HG03469 (cell line): ENCODE data around the gene LPP.
"Not testable (repeated sequence)": the region's sequence is repeated elsewhere in the genome, so short reads cannot be mapped to it uniquely, and the experiment has no call there.

Experiments used
- ATAC-seq: cut with Tn5 transposase; IDR thresholded peaks from one replicate; pipeline ENCODE4 v1.9.1; 2021; ENCODE audit warnings: mild to moderate bottlenecking, moderate library complexity, moderate number of reproducible peaks; ENCODE audit not compliant: unreplicated experiment

LPP gene

DNA sequence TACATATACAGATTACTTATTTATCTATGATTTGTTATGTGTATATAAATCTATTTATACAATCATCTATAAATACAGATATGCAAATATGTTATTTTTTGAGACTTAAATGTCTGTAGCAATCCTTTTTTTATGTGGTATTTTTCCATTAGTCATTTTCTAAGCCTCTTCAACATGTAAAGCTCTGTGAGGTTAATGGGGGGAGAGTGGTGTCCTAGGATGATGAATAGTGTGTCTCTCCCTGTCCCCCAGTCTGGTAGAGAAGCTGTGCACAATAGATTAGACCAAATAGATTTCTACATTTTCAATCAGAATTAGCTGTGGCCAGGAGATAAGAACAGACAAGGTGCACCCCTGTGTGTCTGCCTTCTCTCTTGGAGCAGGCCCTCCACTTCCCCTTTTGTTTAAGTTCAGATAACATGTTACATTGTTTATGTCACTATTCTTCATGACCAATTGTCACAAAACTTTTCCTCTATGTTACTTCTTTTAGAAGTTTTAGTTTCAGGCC, 453.9 kb downstream of the LPP start:
- no peak for ATAC-seq

DNA sequence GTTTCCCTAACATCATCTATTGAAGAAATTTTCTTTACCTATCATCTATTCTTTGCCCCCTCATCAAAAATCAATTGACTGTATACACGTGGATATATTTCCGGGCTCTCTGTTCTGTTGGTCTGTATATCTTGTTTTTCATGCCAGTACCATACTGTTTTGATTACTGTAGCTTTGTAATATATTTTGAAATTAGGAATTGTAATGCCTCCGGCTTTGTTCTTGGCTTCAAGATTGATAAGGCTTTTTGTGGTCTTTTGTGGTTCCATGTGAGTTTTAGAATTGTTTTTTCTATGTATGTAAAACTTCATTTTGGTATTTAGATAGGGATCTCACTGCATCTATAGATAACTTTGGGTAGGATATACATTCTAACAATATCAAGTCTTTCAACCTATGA, 454.4 kb downstream of the LPP start:
- ATAC-seq = no peak

DNA sequence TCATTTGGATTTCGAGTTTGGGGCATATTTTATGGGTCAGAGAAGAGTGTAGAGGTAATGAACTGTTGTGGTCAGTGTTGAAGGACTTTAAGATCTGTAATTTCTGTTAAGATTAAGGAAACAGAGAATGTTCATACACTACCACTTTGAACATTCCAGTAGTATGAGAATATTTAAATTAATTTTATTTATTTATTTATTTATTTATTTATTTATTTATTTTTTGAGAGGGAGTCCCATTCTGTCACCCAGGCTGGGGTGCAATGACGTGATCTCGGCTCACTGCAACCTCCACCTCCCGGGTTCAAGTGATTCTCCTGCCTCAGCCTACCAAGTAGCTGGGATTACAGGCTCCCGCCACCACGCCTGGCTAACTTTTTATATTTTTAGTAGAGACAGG, 459.8 kb downstream of the LPP start:
- ATAC-seq = not testable (repeated sequence)

DNA sequence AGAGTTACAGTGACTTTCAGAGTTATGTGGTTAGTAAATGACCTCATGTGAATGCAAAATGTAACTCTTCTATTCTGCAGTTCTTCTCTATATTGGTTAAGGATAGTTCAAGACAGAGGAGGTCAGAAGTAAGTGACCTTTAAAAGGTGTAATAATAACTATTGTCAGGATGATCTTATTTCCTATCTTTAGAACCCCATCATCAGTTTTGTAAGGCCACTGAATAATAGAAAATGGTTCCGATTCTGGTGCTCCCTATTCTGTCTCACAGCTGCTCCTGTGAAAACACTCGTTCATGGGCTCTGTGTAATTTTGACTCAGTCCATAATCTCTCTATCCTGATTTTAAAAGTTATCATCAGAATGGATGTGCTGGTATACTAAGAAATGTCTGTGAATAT, 463.3 kb downstream of the LPP start:
- ATAC-seq = no peak

DNA sequence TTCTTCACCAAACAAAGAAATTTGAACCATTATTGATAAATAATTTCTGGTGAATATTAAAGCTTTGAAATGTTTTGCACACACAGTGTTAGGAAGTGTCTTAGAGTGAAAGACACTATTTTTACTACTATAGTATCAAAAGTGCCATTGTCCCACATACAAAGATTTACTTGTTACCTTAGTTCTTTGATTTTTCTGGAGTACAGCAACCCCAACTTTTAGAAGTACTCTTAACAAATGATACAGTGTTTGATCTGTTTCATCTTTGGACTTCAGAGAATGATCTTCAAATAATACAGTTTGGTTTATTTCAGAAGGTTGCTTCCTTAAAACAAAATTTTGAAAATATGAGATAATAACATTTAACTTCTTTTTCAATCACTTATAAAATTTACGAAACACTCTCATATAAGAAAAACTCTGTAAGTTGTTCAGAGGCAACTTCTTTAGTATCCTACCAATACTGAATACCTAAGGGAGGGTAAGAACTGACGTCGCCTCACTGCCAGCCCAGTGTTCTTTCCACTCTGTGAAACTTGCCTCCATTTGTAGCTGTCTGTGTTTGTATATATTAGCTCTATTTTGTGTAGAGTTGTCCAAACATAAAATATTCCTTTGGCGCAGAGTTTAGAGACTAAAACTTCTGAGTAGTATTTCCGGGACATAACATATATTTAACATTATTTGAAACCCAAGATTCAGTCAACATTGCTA, 464.2 kb downstream of the LPP start:
- no peak for ATAC-seq

DNA sequence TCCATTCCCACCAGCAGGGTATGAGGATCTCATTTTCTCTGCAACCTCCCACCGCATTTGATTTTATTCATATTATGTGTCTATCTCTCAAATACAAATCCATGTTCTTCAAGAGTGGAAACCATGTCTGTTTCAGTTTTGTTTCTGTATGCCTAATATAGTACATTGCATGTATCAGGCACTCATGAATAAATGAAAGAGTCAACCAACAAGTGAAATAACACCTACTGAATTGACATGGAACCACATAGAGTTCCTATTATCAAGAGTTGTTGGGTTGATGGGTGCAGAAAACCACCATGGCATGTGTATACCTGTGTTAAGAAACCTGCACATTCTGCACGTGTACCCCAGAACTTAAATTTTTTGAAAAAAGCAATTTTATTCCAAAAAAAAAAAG, 466.8 kb downstream of the LPP start:
- no peak for ATAC-seq

DNA sequence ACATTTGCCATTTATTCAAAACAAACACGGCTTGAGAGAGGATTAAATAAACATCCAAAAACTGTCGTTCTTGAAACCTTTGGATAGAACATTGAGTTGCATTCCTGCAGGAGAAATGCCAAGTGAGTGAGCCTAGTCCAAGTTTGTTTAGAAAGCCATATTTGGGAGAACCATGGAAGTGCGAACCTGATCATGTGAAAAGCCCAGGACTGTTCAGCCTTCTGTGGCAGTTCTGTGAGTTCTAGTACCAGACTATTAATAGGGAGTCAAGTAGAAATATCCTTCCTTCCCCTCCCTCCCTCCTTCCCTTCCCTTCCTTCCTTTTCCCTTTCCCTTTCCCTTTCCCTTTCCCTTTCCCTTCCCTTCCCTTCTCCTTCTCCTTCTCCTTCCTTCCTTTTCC, 470.4 kb downstream of the LPP start:
- ATAC-seq = no peak

DNA sequence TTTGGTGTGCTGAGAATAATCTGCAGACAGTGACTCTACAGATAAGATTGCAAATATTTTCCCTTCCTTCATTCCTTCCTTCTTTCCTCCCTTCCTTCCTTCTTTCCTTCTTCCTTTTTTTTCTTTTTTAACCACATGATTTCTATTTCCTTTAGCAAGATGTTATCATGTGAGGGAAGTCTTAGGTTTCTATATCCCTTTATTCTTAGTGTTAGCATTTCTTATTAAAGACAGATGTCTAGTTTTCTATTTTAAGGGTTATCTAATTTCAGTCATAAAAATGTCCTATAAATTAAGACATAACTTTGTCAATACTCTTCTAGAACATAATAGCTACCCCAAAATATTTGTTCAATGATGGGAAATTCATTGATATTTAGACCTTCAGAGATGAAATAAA, 470.9 kb downstream of the LPP start:
- no peak for ATAC-seq

DNA sequence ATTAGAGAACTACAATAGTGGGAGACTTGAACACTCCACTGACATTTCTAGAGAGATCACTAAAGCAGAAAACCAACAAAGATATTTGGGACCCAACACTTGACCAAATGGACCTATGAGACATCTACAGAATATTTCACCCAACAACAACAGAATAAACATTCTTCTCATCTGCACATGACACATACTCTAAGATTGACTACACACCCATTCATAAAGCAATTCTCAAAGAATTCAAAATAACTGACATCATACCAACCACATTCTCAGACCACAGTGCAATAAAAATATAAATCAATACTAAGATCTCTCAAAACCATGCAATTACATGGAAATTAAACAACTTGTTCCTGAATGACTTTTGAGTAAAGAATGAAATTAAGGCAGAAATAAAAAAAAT, 473.7 kb downstream of the LPP start:
- no peak for ATAC-seq

DNA sequence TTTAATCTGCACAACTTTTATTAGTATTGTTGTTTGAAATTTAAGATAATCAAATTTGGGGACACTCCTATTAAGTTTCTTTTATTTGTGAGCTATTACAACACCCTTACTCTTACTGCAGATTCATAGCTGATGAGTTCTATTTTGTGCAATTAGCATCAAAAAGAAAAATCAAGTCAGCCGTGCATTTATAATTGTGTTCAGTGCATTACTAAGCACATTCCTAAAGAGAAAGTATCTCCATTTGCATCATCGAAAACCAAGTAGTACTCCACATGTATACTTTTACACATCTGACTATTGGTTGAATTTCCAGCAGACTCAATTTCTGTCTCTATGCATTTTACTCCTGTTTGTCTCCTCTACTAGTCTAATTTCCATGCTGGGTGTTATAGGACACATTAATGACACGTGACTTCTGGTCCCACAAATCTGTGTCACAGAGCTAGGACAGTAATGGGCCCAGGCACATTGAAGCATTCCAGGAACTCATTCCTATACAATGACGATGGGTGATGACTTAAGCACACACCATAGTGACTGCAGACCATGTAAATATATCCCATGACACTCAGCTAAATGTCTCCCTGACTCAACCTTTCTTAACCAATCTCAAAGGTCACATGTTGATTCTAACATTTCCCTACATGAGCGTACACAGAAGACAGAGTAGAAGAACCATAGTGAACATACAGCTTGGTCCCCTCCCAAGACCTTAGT, 477.5 kb downstream of the LPP start:
- no peak for ATAC-seq

DNA sequence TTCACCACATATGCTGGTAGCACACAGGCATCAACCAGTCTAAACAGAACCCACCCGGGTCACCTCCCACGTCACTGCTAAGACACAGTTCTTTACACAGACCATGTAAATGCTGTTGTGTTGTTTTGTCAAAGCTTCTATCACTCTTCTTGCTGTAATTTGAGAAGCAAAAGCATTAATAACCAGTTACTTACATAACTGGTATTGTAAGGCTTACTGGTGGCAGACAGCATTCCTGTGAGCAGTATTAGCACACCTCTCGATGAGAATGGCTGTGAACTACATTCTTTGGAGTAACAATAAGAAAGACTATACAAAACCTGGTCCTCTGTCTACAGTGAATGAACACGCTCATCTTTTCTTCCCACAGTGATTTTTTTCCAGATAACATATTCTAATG, 479.2 kb downstream of the LPP start:
- ATAC-seq = no peak

DNA sequence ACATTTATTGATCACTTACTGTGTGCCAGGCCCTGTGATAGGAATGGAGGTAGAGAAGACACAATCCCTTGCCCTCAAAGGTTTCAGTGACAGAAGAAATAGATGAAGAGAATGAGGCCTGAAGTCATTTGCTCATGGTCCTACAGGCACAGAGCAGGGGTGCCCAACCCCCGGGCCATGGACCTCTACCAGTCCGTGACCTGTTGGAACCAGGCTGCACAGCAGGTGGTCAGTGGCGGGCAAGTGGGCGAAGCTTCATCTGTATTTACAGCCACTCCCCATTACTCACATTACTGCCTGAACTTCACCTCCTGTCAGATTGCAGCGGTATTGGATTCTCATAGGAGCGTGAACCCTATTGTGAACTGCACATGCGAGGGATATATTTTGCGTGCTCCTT, 480.3 kb downstream of the LPP start:
- no peak for ATAC-seq

DNA sequence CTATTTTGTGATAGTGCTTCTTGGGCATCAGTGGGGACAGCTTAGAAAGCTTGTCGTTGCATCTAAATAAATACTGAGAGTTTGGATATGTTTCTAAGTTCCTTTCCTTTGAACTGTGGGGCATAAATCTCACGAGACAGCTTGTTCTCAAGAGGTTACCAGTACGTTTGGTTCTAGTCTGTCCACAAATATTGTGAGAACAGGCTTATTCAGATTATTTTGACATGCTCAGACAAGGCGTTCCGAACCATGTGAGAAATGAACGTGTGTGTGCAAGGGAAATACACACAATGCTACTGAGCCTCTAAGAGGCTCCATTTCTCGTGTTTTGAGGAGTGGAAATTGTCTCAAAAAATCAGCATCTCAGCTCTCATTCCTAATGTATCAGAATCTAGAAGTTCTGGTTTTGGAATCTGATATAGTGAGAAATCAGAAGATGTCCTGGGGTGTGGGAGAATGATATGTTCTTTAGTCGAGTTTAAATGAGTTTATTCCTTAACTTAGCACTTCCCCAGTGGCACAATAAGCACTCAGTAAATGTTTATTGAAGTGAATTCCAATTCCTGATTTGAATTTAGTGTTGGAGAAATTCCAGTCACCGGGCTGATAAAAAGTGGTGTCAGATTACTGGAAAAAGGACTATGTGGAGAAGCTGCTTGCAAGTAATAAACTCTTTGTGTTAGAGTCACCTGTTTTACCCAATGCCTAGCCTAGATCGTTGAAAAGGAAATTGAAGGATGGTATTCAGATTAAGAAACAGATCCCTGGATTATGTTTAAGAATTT, 481.5 kb downstream of the LPP start:
- no peak for ATAC-seq

DNA sequence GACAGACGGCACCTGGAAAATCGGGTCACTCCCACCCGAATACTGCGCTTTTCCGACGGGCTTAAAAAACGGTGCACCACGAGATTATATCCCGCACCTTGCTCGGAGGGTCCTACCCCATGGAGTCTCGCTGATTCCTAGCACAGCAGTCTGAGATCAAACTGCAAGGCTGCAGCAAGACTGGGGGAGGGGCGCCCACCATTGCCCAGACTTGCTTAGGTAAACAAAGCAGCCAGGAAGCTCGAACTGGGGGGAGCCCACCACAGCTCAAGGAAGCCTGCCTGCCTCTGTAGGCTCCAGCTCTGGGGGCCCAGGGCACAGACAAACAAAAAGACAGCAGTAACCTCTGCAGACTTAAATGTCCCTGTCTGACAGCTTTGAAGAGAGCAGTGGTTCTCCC, 482.3 kb downstream of the LPP start:
- not testable (repeated sequence) for ATAC-seq

DNA sequence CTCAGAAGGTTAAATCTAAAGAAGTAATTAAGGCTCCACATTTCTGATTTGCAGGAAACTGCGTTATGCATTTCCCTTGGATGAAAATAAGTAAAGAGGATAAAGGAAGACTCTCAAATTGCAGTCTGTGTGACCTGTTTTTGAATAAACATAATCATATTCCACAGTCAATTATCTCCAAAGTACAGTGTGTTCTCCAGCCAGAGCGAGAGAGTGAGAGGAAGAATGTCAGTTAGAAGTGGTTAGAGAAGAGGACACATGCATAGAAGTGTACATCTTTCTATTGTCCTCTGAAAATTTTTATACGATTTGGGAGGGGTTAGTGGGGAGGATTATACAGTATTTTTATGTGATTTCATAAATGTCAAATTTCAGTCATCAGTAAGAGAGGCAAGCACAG, 487.1 kb downstream of the LPP start:
- no peak for ATAC-seq

DNA sequence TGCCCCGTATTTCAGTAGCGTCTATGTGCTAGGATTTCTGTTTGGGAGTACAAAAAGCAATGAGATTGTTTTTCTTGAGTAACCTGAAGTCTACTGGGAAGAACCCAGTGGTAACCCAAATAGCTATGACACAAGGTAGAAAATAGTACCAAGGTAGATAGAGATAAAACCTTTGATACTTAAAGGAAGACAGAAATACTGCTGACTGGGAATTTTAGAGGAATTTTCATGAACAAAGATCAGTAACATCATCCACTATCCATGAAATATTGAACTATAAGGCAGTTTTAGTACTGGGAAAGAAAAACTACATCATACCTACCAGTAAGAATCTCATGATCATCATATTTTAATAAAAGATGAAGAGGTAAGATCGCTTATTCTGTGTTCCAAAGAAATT, 489.8 kb downstream of the LPP start:
- ATAC-seq = no peak

DNA sequence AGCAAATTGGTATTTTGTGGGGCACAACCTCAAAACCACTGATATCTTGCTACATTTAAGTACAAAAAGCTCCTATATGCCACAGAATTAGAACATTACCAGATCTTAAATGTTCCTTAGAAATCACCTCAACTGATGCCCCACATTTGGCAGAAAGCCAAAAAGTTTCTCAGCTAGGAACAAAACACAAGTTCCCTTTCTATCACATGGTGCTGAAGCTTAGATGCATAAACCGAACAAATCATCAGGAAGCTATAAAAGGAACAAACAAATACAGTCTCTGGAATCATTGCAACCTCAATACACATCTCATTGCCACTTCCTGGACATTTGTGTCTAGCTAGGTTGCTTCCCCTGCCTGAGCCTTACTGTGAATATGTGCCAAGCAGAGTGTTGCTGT, 492.6 kb downstream of the LPP start:
- ATAC-seq = no peak

DNA sequence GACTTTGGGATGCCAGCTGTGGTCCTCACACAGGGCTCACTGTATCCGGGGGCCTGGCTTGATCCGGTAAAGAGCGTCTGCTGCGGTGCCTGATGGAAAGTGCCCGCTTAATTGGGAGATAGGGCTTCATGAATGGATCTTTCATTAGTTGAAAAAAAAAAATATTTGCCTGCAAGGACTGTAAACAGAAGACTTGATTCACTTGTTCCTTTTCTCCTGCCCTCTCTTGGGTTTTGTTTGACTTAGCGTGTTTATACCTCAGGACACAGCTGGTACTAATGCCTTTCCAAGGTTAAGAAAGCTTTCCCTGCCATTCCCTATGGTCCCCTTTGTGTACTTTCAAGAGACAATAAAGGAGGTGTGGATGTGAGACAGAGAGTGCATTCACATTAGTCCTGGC, 493.3 kb downstream of the LPP start:
- no peak for ATAC-seq

DNA sequence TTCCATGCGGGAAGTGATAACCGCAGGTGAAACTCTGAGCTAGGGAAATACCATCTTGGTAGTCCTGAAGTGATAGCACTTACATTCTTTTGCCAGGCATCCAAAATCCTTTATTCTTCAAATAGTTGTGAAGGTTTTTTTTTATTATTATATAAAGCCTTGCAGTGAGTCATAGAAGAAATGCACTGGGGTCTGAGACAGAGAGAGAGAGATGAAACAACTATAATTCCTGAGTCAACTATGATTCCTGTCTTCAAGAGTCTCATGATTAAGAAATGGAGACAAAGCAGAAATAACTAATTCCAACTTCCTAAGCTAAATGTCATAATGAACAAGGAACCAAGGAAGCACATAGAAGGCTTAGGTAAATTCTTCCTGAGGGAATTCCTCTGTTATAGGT, 495.6 kb downstream of the LPP start:
- ATAC-seq = no peak

DNA sequence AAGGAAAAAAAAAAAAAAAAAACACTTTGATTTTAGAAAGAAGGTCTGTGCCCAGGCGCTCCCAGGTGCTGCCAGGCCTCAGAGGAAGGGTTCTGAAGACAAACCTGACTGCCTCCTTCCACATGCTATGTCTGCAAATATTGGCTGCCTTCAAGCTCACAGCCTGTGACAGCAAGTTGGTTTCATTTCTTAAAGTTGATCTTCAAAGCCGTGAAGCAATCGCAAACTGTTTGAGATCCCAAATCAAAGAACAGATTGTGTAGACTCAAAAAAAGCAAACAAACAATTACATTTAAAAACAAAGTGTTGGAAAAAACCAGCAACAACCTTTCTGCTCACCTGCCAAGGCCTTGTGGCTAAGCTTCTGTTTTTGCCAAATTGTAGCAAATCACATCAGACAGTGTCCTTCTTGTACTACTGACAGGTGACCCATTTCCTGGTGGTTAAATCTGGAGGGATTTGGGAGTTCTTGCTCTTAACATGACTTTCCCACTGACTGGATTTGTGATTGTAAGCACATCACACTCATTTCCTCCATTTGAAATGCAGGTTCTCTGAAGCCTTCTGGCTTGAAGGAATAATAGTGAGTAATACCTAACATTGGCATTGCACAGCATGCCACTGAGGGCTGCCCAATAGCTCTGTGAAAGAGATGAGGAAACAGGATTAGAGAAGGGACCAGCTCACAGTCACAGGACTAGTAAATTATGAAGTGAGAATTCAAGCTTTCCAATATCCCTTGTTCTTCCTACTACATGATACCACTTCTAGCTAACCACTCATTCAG, 502.4 kb downstream of the LPP start:
- no peak for ATAC-seq

DNA sequence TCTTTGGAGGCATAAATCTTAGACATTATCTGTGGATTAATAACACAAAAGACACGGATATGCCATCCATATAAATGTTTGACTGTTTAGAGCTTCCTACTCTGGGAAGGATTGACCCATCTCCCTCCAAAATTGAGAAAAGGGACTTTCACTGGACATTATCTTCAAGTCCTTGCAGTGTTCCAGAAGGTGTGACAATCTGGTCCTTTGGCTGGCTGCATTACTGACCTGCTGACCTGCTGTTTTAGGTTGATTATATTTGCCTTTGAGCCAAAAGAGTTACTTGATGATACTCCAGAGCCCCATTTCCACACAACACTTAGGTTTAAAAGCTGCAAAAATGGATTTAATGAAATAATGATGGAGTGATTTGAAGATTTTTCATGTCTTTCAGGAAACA, 504.6 kb downstream of the LPP start:
- no peak for ATAC-seq
